GM21360 (cell line): ENCODE measurements around the gene PPCDC.

Source experiments
- ATAC-seq: cut with Tn5 transposase; IDR thresholded peaks from one replicate; pipeline ENCODE4 v1.9.1; 2021; ENCODE audit warnings: mild to moderate bottlenecking, moderate library complexity; ENCODE audit not compliant: unreplicated experiment

The PPCDC gene

GRCh38 chr15:75023181-75023871 lies at the start of gene PPCDC:
TSS of gene PPCDC (plus strand) at chr15:75023590. CDS start at chr15:75028319, 4,729 bp downstream.
- ATAC-seq: peak; percentile 91

GRCh38 chr15:74976159-74976558 lies 47.2 kb upstream of the PPCDC start:
- no peak for ATAC-seq

DNA sequence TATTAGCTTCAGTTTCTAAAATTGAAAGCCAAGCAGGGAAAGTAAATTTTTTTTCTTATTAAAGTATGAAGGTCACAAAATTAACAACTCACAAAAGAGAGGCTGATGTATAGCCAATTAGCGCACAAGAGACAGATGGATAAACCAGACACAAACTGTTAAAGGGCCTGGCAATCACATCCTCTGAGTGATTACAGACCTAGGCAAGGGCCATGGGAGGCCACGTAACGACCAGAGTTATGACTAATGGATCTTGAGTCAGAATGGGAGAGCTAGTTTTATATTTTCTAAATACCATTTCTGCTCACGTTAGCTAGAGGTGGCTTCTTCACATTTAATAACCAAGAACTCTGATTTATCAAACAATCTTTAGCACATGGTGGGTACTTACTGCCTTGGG lies 45.8 kb upstream of the PPCDC start:
- no peak for ATAC-seq

DNA sequence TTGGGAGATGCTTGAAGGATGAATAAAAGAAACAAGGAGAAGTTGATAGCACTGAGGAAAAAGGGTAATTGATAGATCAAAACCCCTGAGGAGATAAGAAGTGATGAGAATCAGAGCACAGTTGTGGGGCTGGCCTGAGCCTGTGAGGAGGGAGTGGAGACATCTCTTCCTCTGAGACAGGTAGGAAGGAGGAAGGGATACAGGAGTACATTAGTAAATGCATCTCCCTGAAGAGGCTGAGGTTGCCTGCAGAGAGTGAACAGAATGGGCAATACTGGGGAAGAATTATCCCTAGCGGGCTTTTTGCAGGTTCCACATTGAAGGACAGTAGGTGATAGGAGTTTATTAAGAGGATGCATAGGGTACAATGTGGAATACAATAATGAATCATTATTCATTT lies 45.3 kb upstream of the PPCDC start:
- ATAC-seq: no peak

- ATAC-seq: no peak
These were observed 44.9 kb upstream of the PPCDC start for GRCh38 chr15:74978503-74978902.

DNA sequence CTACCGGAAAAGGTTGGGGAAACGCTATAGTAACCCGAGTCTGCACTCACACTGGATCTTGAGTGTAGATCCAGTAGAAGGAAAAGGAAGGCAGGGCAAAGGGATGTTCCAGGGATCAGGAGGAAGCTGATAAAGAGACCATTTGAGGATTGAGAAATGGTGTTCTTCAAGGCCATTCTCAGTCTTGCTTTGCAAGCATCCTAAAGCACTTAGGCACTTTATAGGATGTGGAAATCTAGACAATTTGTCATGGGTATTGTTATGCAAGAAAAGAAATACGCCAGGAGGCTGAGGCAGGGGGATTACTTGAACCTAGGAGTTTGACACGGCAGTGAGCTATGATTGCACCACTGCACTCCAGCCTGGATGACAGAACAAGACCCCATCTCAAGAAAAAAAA lies 41.2 kb upstream of the PPCDC start:
- ATAC-seq: no peak

- no peak for ATAC-seq
These were observed 39.6 kb upstream of the PPCDC start for GRCh38 chr15:74983725-74984231.

- no peak for ATAC-seq
These were observed 35.2 kb upstream of the PPCDC start for GRCh38 chr15:74988007-74988800.

- ATAC-seq: no peak
These were observed 33.9 kb upstream of the PPCDC start for GRCh38 chr15:74989527-74989926.

DNA sequence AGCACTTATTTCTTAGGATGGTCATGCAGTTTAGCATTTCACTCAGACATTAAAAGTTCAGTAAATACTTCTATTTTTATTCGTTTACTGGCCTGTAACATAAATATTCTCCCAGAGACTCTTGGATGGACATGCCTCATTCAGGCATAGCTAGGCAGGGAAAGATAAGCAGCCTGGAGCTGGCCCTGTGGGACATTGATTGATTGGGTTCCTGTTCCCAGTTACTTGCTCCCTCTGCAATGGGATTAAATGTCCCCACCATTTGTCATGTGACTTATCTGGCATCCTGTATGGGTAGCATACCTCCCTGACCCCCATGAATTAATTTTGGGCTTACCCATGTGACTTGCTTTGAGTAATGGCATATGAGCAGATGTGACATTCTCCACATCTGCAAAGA lies 30.8 kb upstream of the PPCDC start:
- ATAC-seq: no peak

GRCh38 chr15:74994236-74994635 lies 29.2 kb upstream of the PPCDC start:
- ATAC-seq: no peak

DNA sequence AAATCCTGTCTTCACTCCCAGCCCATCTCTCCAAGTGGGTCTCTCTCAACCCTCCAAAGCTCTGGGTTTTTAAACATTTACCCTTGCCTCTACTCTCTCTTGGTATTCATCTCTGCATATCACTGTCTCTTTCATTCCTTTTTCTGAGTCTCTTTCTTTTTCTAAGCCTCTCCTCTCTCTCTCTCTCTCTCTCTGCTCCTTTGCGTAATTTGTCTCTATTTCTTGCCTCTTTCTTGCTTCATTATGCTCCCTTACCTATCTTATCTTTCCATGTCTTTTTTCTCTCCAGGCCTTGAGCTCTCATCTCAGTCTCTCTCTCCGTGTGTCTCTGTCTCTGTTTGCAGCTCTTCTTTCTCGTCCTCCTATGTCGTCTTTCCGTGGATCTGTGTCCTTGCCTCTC lies 28.7 kb upstream of the PPCDC start:
- ATAC-seq: no peak

- ATAC-seq: peak; percentile 71
These were observed 28.1 kb upstream of the PPCDC start, which contains the start of gene SCAMP5 for GRCh38 chr15:74995182-74995778. TSS of gene SCAMP5 (plus strand) at chr15:74995563. CDS start at chr15:75011840, 16,277 bp downstream.

DNA sequence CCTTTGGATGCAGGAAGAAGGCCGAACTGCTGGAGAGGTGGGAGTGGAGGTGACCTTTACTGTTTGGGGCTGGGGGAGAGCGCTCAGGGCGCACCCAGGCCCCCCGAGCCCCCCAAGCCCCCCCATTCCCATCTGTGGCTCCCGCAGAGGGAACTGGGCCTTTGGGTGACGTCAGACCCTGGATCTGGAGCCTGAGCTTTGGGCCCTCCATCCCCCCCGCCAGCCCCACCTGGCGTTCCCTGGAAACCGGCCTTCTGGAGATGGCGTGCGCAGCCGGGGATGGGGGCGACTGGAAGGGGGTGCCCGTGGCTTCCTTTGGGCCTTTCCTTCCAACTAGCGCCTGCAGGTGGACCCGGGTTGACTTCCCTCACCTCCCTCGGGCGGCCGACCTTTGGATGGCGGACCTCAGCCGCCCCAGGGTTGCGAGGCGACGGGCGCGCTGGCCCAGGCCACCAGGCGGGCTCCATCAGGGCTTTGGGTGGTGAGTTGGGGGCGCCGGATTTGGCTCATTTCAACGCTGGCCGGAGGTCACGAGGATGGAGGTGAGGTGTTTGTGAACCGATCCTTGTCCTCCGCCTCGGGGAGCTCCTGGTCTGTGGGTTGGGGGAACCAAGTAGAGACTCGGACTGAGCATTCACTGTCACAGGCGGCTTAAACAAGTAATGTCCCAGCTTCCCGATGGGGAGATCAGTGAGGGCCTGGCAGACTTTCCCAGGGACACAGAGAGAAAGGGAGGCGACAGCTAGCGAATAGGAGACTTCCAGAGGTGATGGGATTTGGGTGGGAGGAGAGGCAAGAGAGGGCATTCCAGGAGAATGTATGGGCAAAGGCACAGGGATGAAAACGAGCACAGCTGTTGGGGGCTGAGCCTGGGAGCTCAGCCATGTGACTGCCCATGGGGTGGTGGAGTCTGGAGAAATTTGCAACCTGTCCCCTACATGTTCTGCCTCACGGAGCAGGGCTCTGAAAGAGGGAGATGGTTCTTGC lies 27.3 kb upstream of the PPCDC start:
- no peak for ATAC-seq

DNA sequence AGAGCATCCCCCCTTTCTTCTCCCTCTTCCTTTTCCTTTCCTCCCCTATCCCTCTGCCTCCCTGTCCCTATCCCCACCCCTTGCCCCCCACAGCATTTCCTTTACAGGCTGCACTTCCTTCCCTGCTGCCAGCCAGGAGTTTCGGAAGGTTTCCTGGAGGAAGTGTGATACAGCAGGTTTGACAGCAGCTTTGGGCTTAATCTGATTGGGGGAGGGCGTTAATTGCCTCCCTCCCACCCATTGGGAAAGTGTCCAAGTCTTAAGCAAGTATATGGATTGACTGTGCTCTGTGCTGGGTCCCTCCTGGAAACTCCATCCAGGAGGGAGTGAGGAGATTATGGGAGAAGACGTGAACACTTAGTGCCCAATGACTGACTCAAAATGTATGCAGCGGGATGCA lies 26.2 kb upstream of the PPCDC start:
- no peak for ATAC-seq

GRCh38 chr15:74997543-74997942 lies 25.8 kb upstream of the PPCDC start:
- ATAC-seq: no peak

- ATAC-seq: no peak
These were observed 22.1 kb upstream of the PPCDC start for GRCh38 chr15:75001310-75001709.

GRCh38 chr15:75002398-75002797 lies 21.0 kb upstream of the PPCDC start:
- ATAC-seq: no peak

DNA sequence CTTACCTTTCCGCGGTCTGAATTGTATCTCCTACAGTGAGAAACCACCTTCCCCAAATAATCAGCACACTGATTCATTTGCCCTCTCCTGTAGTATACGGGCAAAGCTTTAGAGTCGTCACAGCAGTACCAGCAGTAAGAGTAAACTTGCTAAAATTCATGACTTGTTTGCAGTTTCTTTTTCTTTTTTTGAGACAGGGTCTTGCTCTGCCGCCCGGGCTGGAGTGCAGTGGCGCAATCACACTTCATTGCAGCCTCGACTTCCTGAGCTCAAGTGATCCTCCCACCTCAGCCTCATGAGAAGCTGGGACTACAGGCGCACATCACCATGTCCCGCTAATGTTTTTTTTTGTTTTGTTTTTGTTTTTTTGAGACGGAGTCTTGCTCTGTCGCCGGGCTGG lies 16.2 kb upstream of the PPCDC start:
- ATAC-seq: no peak

GRCh38 chr15:75008221-75008625 lies 15.2 kb upstream of the PPCDC start:
- ATAC-seq: peak; percentile 38
